Endodermal cell (in vitro differentiated cells): ENCODE data around the gene TRIM41. TPM values are rescaled to one million over a fixed set of nuclear protein-coding genes. Genes with fewer than 3 reads are reported as not detected.
A peak's percentile ranks its signal among the peaks of the same experiment; 100 is the strongest.

Source experiments
- DNase-seq: peaks from one replicate; pipeline ENCODE4 v3.0.0-alpha.2; 2017
- H3K27ac ChIP-seq: 2 replicates; pipeline ENCODE4 v1.5.1; 2013; ENCODE audit warnings: mild to moderate bottlenecking, low read depth, low read length, moderate library complexity
- H3K27me3 ChIP-seq: 2 replicates; pipeline ENCODE4 v1.6.1; 2013; ENCODE audit warnings: mild to moderate bottlenecking, low read length, moderate library complexity; ENCODE audit not compliant: insufficient read depth, control insufficient read depth, poor library complexity, severe bottlenecking
- H3K36me3 ChIP-seq: 2 replicates; pipeline ENCODE4 v1.7.0; 2013; ENCODE audit warnings: mild to moderate bottlenecking, low read length, moderate library complexity; ENCODE audit not compliant: control insufficient read depth, insufficient read depth
- H3K4me1 ChIP-seq: one replicate; pipeline ENCODE4 v1.7.0; 2013; ENCODE audit warnings: low read length; ENCODE audit not compliant: control insufficient read depth, insufficient read depth
- H3K4me3 ChIP-seq: 2 replicates; pipeline ENCODE4 v1.5.1; 2013; ENCODE audit warnings: mild to moderate bottlenecking, low read length, moderate library complexity
- H3K9ac ChIP-seq: 2 replicates; pipeline ENCODE4 v1.6.1; 2013; ENCODE audit warnings: mild to moderate bottlenecking, low read length, moderate library complexity; ENCODE audit not compliant: poor library complexity, severe bottlenecking; ENCODE audit errors: extremely low read depth
- H3K9me3 ChIP-seq: 2 replicates; pipeline ENCODE4 v1.6.1; 2013; ENCODE audit warnings: mild to moderate bottlenecking, low read length, moderate library complexity; ENCODE audit not compliant: control insufficient read depth
- H3K27ac Mint-ChIP-seq: 2 replicates; pipeline ENCODE4 v1.8.0; 2020; ENCODE audit warnings: mixed read lengths
- H3K27me3 Mint-ChIP-seq: 2 replicates; pipeline ENCODE4 v1.8.0; 2021; ENCODE audit warnings: mild to moderate bottlenecking, mixed read lengths; ENCODE audit not compliant: insufficient read depth
- H3K36me3 Mint-ChIP-seq: 2 replicates; pipeline ENCODE4 v1.8.0; 2020; ENCODE audit warnings: low read depth, mixed read lengths
- H3K4me1 Mint-ChIP-seq: 2 replicates; pipeline ENCODE4 v1.8.0; 2020; ENCODE audit warnings: mixed read lengths
- H3K4me3 Mint-ChIP-seq: 2 replicates; pipeline ENCODE4 v1.8.0; 2020; ENCODE audit warnings: mild to moderate bottlenecking, moderate library complexity, mixed read lengths
- H3K9me3 Mint-ChIP-seq: 2 replicates; pipeline ENCODE4 v1.8.0; 2020; ENCODE audit warnings: mild to moderate bottlenecking, mixed read lengths
- WGBS, 2 experiments: methylation state at CpG; one replicate each; pipeline versions ENCODE4 v1.1.5 to v1.1.7; 2013; ENCODE audit warnings: missing lambda C conversion rate in 2 of 2, mixed read lengths in 1 of 2; ENCODE audit not compliant: insufficient coverage in 1 of 2, insufficient read length in 1 of 2; 5-methylcytosine and 5-hydroxymethylcytosine counted together
- total RNA-seq, 2 donors: library from RNA; stranded (reverse); fragmentation: NEBNext Ultra II Directional in 1 of 2; extraction: Animal tissue kit (Norgen Biotek cat#: 25700) in 1 of 2; gene quantifications; 2 replicates in 1 of 2; 3 replicates in 1 of 2; pipeline ENCODE4 v1.2.1, GENCODE V29; 2021
- TF ChIP-seq, protein P1 (sequence below): fragments of 200-600 bp; sonication (generic); conservative IDR thresholded peaks from 2 replicates; pipeline ENCODE4 v1.5.0; 2021; ENCODE audit warnings: antibody characterized with exemption, mild to moderate bottlenecking

The TRIM41 gene
- total RNA-seq, 2 donors from 2014 or later = 37.5 to 41.7 TPM

DNA sequence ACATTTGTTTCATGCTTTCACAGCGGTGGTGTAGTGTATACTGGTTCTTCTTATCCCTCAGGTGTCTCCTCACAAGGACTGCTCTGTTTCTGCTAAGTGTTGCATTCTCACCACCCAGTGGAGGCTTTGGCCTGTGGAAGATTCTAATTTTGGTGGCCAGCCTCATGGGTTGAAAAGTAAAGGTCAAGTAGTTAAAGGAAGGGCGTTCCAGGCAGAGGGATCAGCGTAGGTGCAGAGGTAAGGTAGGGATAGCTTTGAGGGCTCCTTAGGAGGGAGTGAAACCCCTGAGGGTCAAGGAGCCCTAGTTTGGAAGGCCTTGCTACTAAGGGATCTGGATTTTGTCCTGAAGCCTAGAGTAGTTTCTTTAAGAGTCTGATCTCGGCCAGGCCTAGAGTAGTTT is 25.2 kb downstream of the TRIM41 start:
- Mint-ChIP-seq H3K9me3 (no peaks in the 10 kb centered on the region), H3K4me3 (peak overlapping the region; percentile 100), H3K4me1 (peaks cover 33% of the 10 kb centered on the region), H3K27ac (peak overlapping the region; percentile 98), H3K27me3 (no peaks in the 10 kb centered on the region), H3K36me3 (peaks cover 32% of the 10 kb centered on the region)
- TF ChIP-seq, protein P1, sequence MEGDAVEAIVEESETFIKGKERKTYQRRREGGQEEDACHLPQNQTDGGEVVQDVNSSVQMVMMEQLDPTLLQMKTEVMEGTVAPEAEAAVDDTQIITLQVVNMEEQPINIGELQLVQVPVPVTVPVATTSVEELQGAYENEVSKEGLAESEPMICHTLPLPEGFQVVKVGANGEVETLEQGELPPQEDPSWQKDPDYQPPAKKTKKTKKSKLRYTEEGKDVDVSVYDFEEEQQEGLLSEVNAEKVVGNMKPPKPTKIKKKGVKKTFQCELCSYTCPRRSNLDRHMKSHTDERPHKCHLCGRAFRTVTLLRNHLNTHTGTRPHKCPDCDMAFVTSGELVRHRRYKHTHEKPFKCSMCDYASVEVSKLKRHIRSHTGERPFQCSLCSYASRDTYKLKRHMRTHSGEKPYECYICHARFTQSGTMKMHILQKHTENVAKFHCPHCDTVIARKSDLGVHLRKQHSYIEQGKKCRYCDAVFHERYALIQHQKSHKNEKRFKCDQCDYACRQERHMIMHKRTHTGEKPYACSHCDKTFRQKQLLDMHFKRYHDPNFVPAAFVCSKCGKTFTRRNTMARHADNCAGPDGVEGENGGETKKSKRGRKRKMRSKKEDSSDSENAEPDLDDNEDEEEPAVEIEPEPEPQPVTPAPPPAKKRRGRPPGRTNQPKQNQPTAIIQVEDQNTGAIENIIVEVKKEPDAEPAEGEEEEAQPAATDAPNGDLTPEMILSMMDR = no peak
- Histone ChIP-seq H3K4me3 (peak overlapping the region; percentile 86), H3K9ac (peak overlapping the region; percentile 97), H3K27me3 (no peaks in the 10 kb centered on the region), H3K27ac (no peak overlapping the region), H3K4me1 (no peaks in the 10 kb centered on the region), H3K36me3 (peaks cover 31% of the 10 kb centered on the region), H3K9me3 (no peaks in the 10 kb centered on the region)
- 83 to 87% methylated on average over 3 to 4 of the region's 4 CpGs for WGBS, 2 experiments
- DNase-seq = no peak

DNA sequence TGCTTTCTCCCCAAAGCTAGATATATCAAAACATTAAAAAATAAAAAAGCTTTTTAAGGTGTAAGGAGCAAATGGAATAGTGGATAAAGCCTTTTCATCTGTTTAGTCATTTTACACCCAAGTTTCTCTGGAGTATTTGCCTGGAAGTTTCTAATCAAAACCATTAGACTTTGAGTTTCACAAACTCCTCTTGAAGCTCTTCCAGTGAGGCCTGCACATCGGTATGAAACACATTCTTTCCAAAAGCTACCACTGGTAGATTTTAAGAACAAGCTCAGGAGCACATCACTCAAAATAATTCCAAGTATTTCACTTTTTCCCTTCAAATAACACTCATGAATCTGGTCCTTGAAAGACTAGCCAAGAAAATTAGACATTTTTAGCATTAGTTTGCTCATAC is 32.2 kb downstream of the TRIM41 start:
- Histone ChIP-seq H3K4me1 (no peaks in the 10 kb centered on the region), H3K36me3 (peaks cover 62% of the 10 kb centered on the region), H3K4me3 (no peak overlapping the region), H3K9me3 (no peaks in the 10 kb centered on the region), H3K27me3 (no peaks in the 10 kb centered on the region), H3K9ac (no peak overlapping the region), H3K27ac (no peak overlapping the region)
- 86 to 93% methylated on average over 1 of the region's 1 CpG for WGBS, 2 experiments
- TF ChIP-seq, protein P1 = no peak
- Mint-ChIP-seq H3K9me3 (no peaks in the 10 kb centered on the region), H3K4me1 (peaks cover 23% of the 10 kb centered on the region), H3K4me3 (no peak overlapping the region), H3K27me3 (no peaks in the 10 kb centered on the region), H3K36me3 (peaks cover 49% of the 10 kb centered on the region), H3K27ac (no peak overlapping the region)
- DNase-seq = no peak

DNA sequence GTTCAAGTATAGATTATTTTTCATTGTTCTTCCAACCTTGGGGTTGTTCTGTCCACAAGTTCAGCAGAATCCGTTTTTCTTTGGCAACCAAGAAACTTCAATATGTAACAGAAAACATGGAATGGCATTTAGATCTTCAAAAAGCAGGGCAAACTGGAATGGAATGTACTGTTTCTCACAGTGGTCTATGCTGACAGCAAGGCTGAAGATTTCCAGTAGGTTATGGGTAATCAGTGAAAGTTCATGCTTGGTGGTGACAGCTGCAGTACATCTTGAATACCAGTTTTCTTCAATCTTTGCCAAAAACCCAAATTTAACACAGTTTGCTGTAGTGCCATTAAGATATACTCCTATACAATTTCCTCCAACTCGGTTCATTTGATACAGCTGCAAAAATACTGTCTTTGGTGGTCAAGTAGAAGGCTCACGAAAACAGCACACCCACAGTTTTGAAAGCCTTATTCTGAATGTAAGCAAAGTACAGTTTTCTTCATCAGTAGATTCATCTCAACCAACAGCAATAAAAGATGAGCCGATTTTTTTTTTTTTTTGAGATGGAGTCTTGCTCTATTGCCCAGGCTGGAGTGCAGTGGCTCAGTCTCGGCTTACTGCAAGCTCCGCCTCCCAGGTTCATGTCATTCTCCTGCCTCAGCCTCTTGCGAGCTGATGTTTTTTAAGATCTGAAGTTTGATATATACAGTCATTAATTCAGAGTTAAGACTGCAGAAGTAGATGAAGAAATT is 32.9 kb downstream of the TRIM41 start:
- H3K27ac ChIP-seq = no peak overlapping the region
- Mint-ChIP-seq H3K4me1 (peaks cover 22% of the 10 kb centered on the region), H3K36me3 (peaks cover 43% of the 10 kb centered on the region), H3K27ac (no peak overlapping the region), H3K27me3 (no peaks in the 10 kb centered on the region), H3K4me3 (no peak overlapping the region), H3K9me3 (no peaks in the 10 kb centered on the region)
- no peaks in the 10 kb centered on the region for H3K9me3 ChIP-seq
- no peaks in the 10 kb centered on the region for H3K27me3 ChIP-seq
- WGBS, 2 experiments = 92 to 93% methylated on average over 6 to 7 of the region's 7 CpGs
- no peak overlapping the region for H3K9ac ChIP-seq
- no peaks in the 10 kb centered on the region for H3K4me1 ChIP-seq
- no peak for DNase-seq
- TF ChIP-seq, protein P1 = no peak
- no peak overlapping the region for H3K4me3 ChIP-seq
- H3K36me3 ChIP-seq = peaks cover 56% of the 10 kb centered on the region
